Karpas-422 (cell line): ENCODE results near the gene SYK. TPM values are rescaled to one million over a fixed set of nuclear protein-coding genes. Genes with fewer than 3 reads are reported as not detected.

Source experiments
- DNase-seq: peaks from one replicate; pipeline ENCODE4 v3.0.0-alpha.2; 2015
- H2AFZ ChIP-seq: fragments of 200-600 bp; sonication (generic); 2 replicates; pipeline ENCODE4 v1.6.1; 2014; ENCODE audit warnings: antibody characterized with exemption, low read length, mixed read lengths
- H3K27ac ChIP-seq: fragments of 200-600 bp; sonication (generic); 2 replicates; pipeline ENCODE4 v1.5.1; 2014; ENCODE audit warnings: mild to moderate bottlenecking, low read length, moderate library complexity
- H3K27me3 ChIP-seq: fragments of 200-600 bp; sonication (generic); 2 replicates; pipeline ENCODE4 v1.6.1; 2014; ENCODE audit warnings: low read length, mixed read lengths
- H3K36me3 ChIP-seq: fragments of 200-600 bp; sonication (generic); 2 replicates; pipeline ENCODE4 v1.6.1; 2014; ENCODE audit warnings: low read length, mixed read lengths; ENCODE audit not compliant: insufficient read depth
- H3K4me1 ChIP-seq: fragments of 200-600 bp; sonication (generic); 2 replicates; pipeline ENCODE4 v1.6.1; 2014; ENCODE audit warnings: mild to moderate bottlenecking, low read length, mixed read lengths
- H3K4me2 ChIP-seq: fragments of 200-600 bp; sonication (generic); 2 replicates; pipeline ENCODE4 v1.6.1; 2014; ENCODE audit warnings: low read length, low read depth, mild to moderate bottlenecking; ENCODE audit not compliant: poor library complexity, severe bottlenecking
- H3K4me3 ChIP-seq: fragments of 200-600 bp; sonication (generic); 2 replicates; pipeline ENCODE4 v1.5.1; 2014; ENCODE audit warnings: mild to moderate bottlenecking, antibody characterized with exemption, low read length, mixed read lengths
- H3K79me2 ChIP-seq: fragments of 200-600 bp; sonication (generic); 2 replicates; pipeline ENCODE4 v1.6.1; 2014; ENCODE audit warnings: mild to moderate bottlenecking, low read length, mixed read lengths
- H3K9ac ChIP-seq: fragments of 200-600 bp; sonication (generic); 2 replicates; pipeline ENCODE4 v1.6.0; 2014; ENCODE audit warnings: low read length
- H3K9me2 ChIP-seq: fragments of 200-600 bp; sonication (generic), shearing (Covaris generic); replicated peaks from 2 replicates; pipeline ENCODE4 v1.6.0; 2014; ENCODE audit warnings: mild to moderate bottlenecking, low read length, moderate library complexity; ENCODE audit not compliant: insufficient read depth
- H3K9me3 ChIP-seq: fragments of 300-700, 200-600 bp; sonication (generic); 2 replicates; pipeline ENCODE4 v1.6.1; 2014; ENCODE audit warnings: low read length, mixed read lengths
- H4K20me1 ChIP-seq: fragments of 200-600 bp; sonication (generic); 2 replicates; pipeline ENCODE4 v1.6.1; 2014; ENCODE audit warnings: mild to moderate bottlenecking, antibody characterized with exemption, low read length, low read depth; ENCODE audit not compliant: insufficient read depth
- total RNA-seq: library from RNA; depleted of rRNA; stranded (reverse); fragments of >200 nt; shearing (Covaris generic); gene quantifications from 2 replicates; pipeline ENCODE4 v1.2.3, GENCODE V29; 2014; ENCODE audit warnings: low replicate concordance

SYK gene
- total RNA-seq, 1 experiment from 2014 or later = 151 TPM

DNA sequence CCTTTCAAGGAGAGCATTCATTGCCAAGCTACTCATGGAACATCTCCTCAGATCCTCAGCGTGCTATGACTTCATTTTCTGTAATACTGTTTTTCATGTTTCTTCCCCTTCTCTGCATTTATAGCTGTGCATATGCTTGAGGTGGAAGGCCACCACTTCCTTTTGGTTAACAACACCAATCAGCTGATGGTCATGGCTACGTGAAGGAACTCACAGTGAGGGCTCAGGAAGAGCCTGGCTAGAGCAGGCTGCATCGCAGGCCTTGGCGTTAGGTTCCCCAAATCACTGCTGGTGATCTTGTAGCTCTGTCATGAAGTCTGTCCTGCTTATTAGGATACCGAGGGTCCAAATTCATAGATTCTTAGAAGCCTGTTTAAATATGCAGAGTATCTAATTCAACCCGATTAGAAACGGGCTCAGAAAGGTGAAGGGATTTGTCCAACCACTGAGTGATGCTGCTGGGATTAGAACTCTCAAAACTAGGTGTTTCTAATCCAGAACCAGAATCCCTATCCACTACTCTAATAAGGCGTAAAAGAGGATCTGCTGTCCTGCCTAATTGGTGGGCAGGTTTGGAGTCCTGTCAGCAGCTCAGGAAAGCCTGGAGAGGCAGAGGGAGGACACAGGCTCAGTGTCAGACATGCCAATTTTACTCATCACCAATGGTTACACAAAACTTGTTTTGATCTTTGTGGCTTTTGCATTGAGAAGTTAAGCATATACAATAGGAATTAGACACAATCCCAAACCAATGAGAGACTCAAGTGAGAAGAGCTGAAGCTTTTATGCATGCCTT, 7.5 kb downstream of the SYK start:
- H4K20me1 ChIP-seq = no peaks in the 10 kb centered on the region
- no peaks in the 10 kb centered on the region for H3K9me2 ChIP-seq
- H3K27ac ChIP-seq = peak overlapping the region; percentile 99
- peaks cover 98% of the 10 kb centered on the region for H3K4me1 ChIP-seq
- no peak overlapping the region for H2AFZ ChIP-seq
- H3K4me2 ChIP-seq = peak overlapping the region; percentile 88
- peak; percentile 63 for DNase-seq
- H3K27me3 ChIP-seq = no peaks in the 10 kb centered on the region
- no peaks in the 10 kb centered on the region for H3K9me3 ChIP-seq
- peaks cover 84% of the 10 kb centered on the region for H3K79me2 ChIP-seq
- no peaks in the 10 kb centered on the region; the same call in 1 of the 2 replicates for H3K36me3 ChIP-seq
- peak overlapping the region; percentile 86 for H3K4me3 ChIP-seq
- peak overlapping the region; percentile 90 for H3K9ac ChIP-seq

DNA sequence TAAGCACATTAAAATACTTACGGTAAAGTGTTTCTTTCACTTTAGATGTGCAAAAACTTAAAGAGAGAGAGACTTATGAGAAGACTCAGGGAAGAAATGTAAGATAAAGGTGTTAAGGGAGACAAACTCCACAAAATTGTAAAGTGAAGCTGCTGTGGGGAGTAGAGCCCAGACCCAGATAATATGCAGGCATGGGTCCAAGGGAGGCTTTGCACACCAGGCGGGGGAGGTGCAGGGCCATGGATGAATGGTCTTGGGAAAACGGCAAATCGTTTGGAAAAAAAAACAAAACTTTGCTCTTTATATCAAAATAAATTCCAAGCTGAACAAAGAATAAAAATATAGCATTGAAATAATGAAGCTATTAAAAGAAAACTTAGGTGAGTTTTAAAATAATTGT, 9.1 kb downstream of the SYK start:
- Histone ChIP-seq H3K36me3 (peaks cover 2% of the 10 kb centered on the region), H4K20me1 (no peaks in the 10 kb centered on the region), H3K9me2 (no peaks in the 10 kb centered on the region), H3K27ac (peak overlapping the region; percentile 99), H3K4me1 (peaks cover 98% of the 10 kb centered on the region), H3K4me2 (peak overlapping the region; percentile 88), H3K9ac (peak overlapping the region; percentile 90), H3K79me2 (peaks cover 84% of the 10 kb centered on the region), H3K27me3 (no peaks in the 10 kb centered on the region), H2AFZ (no peak overlapping the region), H3K4me3 (peak overlapping the region; percentile 0; the same call in 1 of the 2 replicates), H3K9me3 (no peaks in the 10 kb centered on the region)
- DNase-seq = no peak

DNA sequence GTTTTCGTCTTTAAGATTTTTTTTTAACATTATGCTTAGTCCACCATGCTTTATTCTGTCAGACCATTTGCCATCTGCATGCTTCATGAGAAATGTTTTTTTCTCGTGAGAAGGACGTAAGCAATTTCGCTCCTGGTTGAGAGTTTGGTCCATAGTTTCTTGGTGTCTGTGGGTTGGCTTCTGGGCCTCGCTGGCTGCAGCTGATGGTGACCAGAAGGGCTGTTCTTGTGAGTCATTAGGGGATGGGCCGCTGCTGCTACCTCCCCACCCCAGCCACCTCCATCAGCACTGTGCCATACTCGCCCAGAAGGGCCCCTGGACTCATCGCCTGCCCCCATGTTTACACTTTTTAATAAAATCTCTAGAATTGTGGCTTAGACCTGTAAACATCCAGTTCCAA, 11.4 kb downstream of the SYK start:
- Histone ChIP-seq H3K9me2 (no peaks in the 10 kb centered on the region), H3K4me2 (peak overlapping the region; percentile 88), H3K4me3 (peak overlapping the region; percentile 55), H2AFZ (no peak overlapping the region), H4K20me1 (no peaks in the 10 kb centered on the region), H3K36me3 (peaks cover 26% of the 10 kb centered on the region), H3K9ac (peak overlapping the region; percentile 68), H3K9me3 (peaks cover 5% of the 10 kb centered on the region), H3K4me1 (peaks cover 81% of the 10 kb centered on the region), H3K79me2 (peaks cover 84% of the 10 kb centered on the region), H3K27me3 (no peaks in the 10 kb centered on the region), H3K27ac (peak overlapping the region; percentile 99)
- no peak for DNase-seq

DNA sequence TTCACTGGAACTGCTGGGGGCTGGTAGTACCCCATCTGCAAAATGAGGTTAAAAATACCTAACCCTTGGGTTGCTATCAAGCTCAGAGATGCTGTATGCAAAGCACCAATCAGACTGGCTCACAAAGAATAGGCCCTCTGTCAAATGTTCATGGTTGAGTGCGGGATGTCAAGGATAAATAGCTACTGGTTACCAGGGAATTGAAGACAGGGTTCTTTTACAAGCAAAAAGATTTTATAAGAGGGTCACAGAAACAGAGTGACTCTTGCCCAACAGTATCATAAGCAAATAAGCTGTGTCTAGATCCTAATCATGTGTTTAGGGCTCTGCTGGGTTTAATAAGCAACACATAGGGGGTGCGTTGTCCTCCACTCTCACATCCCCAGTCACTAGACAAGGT, 11.9 kb downstream of the SYK start:
- H3K27me3 ChIP-seq = no peaks in the 10 kb centered on the region

DNA sequence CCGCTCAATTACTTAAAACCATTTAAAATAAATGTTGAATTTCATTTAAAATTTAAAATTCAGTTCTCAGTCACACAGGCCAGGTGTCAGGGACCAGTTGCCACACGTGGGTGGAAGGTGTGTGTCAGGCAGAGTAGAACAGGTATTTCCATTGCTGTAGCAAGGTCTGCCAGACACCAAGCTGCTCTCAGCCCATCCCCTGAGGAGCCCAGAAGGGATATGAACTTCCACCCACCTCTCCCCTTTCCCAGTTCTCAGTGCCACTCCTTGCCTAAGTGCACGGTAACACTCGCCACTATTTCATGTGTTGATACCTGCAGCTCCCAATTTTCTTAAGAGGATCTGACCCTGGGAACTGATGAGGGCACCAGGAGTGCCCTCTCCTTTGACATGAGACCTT, 12.7 kb downstream of the SYK start:
- H3K9me2 ChIP-seq = no peaks in the 10 kb centered on the region
- H3K4me2 ChIP-seq = peak overlapping the region; percentile 88
- H3K27me3 ChIP-seq = no peaks in the 10 kb centered on the region
- peaks cover 84% of the 10 kb centered on the region for H3K79me2 ChIP-seq
- no peak overlapping the region for H2AFZ ChIP-seq
- peak overlapping the region; percentile 99 for H3K27ac ChIP-seq
- H4K20me1 ChIP-seq = no peaks in the 10 kb centered on the region
- peak overlapping the region; percentile 73 for H3K9ac ChIP-seq
- peaks cover 39% of the 10 kb centered on the region for H3K36me3 ChIP-seq
- peaks cover 68% of the 10 kb centered on the region for H3K4me1 ChIP-seq
- H3K4me3 ChIP-seq = peak overlapping the region; percentile 52
- peaks cover 5% of the 10 kb centered on the region for H3K9me3 ChIP-seq
- peak; percentile 55 for DNase-seq

More for the DNA sequence above, 11.9 kb downstream of the SYK start:
- no peak overlapping the region for H2AFZ ChIP-seq
- H3K27ac ChIP-seq = peak overlapping the region; percentile 99
- peaks cover 5% of the 10 kb centered on the region for H3K9me3 ChIP-seq
- H3K4me1 ChIP-seq = peaks cover 77% of the 10 kb centered on the region
- peak overlapping the region; percentile 73 for H3K9ac ChIP-seq
- H3K79me2 ChIP-seq = peaks cover 84% of the 10 kb centered on the region
- no peaks in the 10 kb centered on the region for H4K20me1 ChIP-seq
- H3K9me2 ChIP-seq = no peaks in the 10 kb centered on the region
- H3K4me2 ChIP-seq = peak overlapping the region; percentile 88
- peak; percentile 97 for DNase-seq
- peaks cover 31% of the 10 kb centered on the region for H3K36me3 ChIP-seq
- H3K4me3 ChIP-seq = peak overlapping the region; percentile 55

DNA sequence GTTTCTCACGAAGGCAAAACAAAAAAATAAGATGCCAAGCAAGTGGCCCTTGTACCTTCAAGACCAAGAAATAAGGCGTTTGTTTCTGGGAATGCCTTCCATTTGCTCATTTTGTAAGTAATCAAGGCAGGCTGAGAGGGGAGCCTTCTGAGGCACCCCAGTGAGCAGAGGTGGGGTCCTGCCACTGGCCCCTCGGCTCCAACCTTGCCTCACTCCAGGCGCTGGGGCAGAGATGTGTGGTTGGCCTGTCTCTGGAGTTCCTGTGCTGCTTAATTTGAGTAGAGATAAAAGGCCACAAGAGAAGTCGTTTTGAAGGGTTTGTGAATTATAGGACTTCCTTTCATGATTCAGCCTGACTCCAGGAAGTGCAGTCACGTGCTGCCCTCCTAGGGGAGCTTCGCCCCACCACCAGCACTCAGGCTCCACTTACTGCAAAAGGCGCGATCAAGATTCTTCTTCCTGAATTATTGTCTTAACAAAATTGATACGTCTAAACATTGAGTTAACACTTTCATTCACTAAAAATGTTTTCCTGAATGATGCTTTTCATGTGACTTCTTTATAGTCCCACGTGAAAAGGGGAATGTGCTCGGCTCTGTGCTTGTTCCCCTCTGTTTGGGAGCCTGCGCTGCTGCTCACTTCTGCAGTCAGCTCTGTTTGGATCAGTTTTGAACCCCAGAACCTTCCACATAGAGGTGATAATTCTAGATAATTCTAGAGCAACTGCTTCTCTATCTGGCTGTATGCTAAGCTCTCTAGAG, 13.7 kb downstream of the SYK start:
- Histone ChIP-seq H3K9ac (peak overlapping the region; percentile 73), H3K4me2 (peak overlapping the region; percentile 88), H4K20me1 (no peaks in the 10 kb centered on the region), H3K9me3 (peaks cover 5% of the 10 kb centered on the region), H3K79me2 (peaks cover 84% of the 10 kb centered on the region), H3K4me1 (peaks cover 61% of the 10 kb centered on the region), H3K27me3 (no peaks in the 10 kb centered on the region), H3K4me3 (peak overlapping the region; percentile 52), H2AFZ (no peak overlapping the region), H3K9me2 (no peaks in the 10 kb centered on the region), H3K27ac (peak overlapping the region; percentile 99), H3K36me3 (peaks cover 48% of the 10 kb centered on the region)
- DNase-seq = peak; percentile 89

DNA sequence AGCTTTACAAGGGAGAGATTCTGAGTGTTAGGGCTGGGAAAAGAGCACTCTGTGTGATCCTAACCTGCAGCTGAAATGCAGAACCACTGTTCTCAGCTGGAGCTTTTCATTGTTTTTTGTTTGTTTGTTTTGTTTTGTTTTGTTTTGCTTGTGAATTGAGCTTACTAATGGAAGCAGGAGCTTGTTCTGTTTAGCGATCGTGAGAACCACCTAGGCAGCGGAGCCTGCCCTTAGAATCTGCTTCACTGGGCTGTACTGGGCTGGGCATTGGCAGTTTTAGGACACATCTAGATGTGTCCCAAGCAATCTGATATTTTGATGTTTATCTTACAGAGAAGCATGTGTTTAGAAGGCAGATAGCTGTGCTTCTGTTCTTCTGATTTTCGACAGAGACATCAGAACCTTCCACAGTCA, 14.3 kb downstream of the SYK start:
- Histone ChIP-seq H3K9me3 (peaks cover 5% of the 10 kb centered on the region), H4K20me1 (no peaks in the 10 kb centered on the region), H3K4me3 (peak overlapping the region; percentile 52; the same call in 1 of the 2 replicates), H3K36me3 (peaks cover 54% of the 10 kb centered on the region), H2AFZ (no peak overlapping the region), H3K4me2 (peak overlapping the region; percentile 88), H3K79me2 (peaks cover 84% of the 10 kb centered on the region), H3K27me3 (no peaks in the 10 kb centered on the region), H3K27ac (peak overlapping the region; percentile 99), H3K9ac (peak overlapping the region; percentile 73), H3K9me2 (no peaks in the 10 kb centered on the region), H3K4me1 (peaks cover 57% of the 10 kb centered on the region)
- no peak for DNase-seq

DNA sequence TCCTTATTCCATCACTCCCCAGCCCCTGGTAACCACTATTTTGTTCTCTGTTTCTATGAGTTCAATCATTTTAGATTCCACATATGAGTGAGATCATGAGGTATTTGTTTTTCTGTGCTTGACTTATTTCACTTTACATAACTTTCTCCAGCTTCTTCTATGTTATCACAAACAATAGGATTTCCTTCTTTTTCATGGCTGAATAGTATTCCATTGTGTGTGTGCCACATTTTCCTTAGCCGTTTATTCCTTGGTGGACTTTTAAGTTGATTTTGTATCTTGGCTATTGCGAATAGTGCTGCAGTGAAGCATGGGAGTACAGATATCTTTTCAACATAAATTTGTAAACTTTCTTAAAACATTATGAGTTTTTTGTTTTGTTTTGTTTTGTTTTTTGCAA, 15.1 kb downstream of the SYK start:
- H3K9me2 ChIP-seq = no peaks in the 10 kb centered on the region
- H3K4me1 ChIP-seq = peaks cover 50% of the 10 kb centered on the region
- H2AFZ ChIP-seq = no peak overlapping the region
- H3K9ac ChIP-seq = no peak overlapping the region
- peaks cover 85% of the 10 kb centered on the region for H3K79me2 ChIP-seq
- DNase-seq = no peak
- peak overlapping the region; percentile 99; the same call in 1 of the 2 replicates for H3K27ac ChIP-seq
- no peak overlapping the region for H3K4me3 ChIP-seq
- H3K36me3 ChIP-seq = peaks cover 57% of the 10 kb centered on the region
- no peak overlapping the region for H3K4me2 ChIP-seq
- H4K20me1 ChIP-seq = no peaks in the 10 kb centered on the region
- H3K9me3 ChIP-seq = peaks cover 6% of the 10 kb centered on the region
- H3K27me3 ChIP-seq = no peaks in the 10 kb centered on the region
